Measurements from ENCODE around the gene SORCS2. TPM values are rescaled to one million over a fixed set of nuclear protein-coding genes. Genes with fewer than 3 reads are reported as not detected.
A peak's percentile ranks its signal among the peaks of the same experiment; 100 is the strongest.

The SORCS2 gene
- total and polyA plus RNA-seq, 4 donors, result 2.2 to 7.7 (median 2.5) TPM

DNA sequence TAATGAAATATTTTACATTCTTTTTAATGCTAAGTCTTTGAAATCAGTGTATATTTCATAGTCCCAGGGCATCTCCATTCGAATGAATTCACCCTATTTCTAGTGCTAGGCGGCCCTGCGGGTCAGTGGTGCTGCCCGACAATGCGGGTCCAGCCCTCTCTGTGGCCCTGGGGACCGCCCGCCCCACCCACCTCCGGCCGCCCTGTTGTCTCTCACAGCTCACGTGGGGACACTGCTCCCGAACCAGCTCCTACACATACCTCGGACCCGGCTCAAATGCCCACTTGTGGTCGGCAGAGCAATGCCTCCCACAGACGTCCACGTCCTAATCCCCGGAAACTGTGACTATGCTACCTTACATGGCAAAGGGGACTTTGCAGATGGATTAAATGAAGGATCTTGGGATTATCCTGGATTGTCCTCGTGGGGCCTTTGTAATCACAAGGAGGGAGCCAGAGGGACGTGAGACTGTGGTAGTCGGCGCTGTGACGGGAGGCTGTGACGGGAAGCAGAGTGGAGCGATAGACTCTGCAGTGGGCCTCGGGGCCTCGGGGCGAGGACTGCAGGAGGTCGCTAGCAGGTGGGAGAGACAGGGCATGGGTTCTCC is 334.7 kb downstream of the SORCS2 start:
- WGBS, 2 donors, result 87% methylated on average over 28 of the region's 28 CpGs
- no peak overlapping the region for H3K4me3 ChIP-seq
- H3K27me3 ChIP-seq (ENCODE audit: control insufficient read depth in 3 of 3, insufficient read depth in 3 of 3, low read length in 2 of 3), result peaks cover 0 to 23% (median 2%) of the 10 kb centered on the region in 3 donors
- no peaks in the 10 kb centered on the region for H3K9me3 ChIP-seq (ENCODE audit: control insufficient read depth in 4 of 4, insufficient read depth in 3 of 4, low read length in 3 of 4)
- H3K36me3 ChIP-seq (ENCODE audit: control insufficient read depth in 4 of 4, insufficient read depth in 4 of 4, low read length in 4 of 4), result no peaks in the 10 kb centered on the region
- no peak overlapping the region for H3K9ac ChIP-seq (ENCODE audit: insufficient read depth in 1 of 2, low read length in 2 of 2)
- no peak for DNase-seq
- H3K27ac ChIP-seq (ENCODE audit: low read depth in 1 of 2, low read length in 1 of 2), result no peak overlapping the region
- H3K4me1 ChIP-seq (ENCODE audit: control insufficient read depth in 5 of 5, insufficient read depth in 5 of 5, low read length in 5 of 5), result peaks cover 0 to 15% (median 0%) of the 10 kb centered on the region in 5 donors
- TF ChIP-seq, protein P1, sequence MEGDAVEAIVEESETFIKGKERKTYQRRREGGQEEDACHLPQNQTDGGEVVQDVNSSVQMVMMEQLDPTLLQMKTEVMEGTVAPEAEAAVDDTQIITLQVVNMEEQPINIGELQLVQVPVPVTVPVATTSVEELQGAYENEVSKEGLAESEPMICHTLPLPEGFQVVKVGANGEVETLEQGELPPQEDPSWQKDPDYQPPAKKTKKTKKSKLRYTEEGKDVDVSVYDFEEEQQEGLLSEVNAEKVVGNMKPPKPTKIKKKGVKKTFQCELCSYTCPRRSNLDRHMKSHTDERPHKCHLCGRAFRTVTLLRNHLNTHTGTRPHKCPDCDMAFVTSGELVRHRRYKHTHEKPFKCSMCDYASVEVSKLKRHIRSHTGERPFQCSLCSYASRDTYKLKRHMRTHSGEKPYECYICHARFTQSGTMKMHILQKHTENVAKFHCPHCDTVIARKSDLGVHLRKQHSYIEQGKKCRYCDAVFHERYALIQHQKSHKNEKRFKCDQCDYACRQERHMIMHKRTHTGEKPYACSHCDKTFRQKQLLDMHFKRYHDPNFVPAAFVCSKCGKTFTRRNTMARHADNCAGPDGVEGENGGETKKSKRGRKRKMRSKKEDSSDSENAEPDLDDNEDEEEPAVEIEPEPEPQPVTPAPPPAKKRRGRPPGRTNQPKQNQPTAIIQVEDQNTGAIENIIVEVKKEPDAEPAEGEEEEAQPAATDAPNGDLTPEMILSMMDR (IDR thresholded peaks at IDR 0.05; ENCODE audit: control extremely low read depth, extremely low read depth), result no peak
- ATAC-seq (ENCODE audit: insufficient read depth, low FRiP score), result no peak

DNA sequence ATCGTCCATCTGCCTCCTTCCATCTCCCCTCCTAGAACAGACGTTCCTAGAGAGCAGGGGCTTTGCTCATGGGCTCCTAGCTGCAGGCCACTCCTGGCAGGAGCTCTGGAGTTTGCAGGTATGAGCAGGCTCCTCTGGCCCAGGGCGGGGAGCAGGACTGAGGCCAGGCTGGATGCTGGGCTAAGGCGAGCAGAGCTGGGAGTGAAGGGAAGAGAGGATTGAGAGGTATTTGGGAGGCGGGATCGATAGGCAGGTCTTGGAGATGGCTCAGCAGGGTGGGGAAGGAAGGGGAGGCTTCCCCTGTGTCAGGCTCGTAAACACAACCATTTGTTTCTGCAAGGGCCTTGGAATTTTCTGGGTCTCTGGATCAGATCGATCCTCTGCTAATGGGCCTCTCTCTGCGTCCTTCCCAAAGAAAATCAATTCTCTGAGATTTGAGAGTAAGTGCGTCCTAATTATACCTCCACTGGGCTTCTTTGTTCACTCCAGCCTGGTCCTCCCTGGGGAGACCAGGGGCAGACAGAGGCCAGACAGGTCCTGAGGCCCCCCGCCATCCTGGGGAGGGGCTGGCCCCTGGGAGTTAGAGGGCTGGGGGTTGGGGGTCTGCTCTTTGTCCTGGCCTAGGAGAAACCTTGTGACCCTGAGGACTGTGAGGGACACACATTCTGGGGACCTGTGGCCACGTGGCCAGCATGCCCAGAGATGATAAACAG is 337.2 kb downstream of the SORCS2 start:
- no peak overlapping the region for H3K4me3 ChIP-seq
- no peaks in the 10 kb centered on the region for H3K36me3 ChIP-seq (ENCODE audit: control insufficient read depth in 4 of 4, insufficient read depth in 4 of 4, low read length in 4 of 4)
- ATAC-seq (ENCODE audit: insufficient read depth, low FRiP score) (no peak), DNase-seq (no peak)
- TF ChIP-seq, protein P1 (IDR thresholded peaks at IDR 0.05; ENCODE audit: control extremely low read depth, extremely low read depth), result no peak
- peaks cover 0 to 3% (median 0%) of the 10 kb centered on the region in 4 donors for H3K9me3 ChIP-seq (ENCODE audit: control insufficient read depth in 4 of 4, insufficient read depth in 3 of 4, low read length in 3 of 4)
- H3K27ac ChIP-seq (ENCODE audit: low read depth in 1 of 2, low read length in 1 of 2), result no peak overlapping the region
- WGBS, 2 donors, result 46 to 69% methylated on average over 12 of the region's 12 CpGs
- H3K9ac ChIP-seq (ENCODE audit: insufficient read depth in 1 of 2, low read length in 2 of 2), result no peak overlapping the region
- peaks cover 0 to 6% (median 0%) of the 10 kb centered on the region in 3 donors for H3K27me3 ChIP-seq (ENCODE audit: control insufficient read depth in 3 of 3, insufficient read depth in 3 of 3, low read length in 2 of 3)
- peaks cover 0 to 10% (median 0%) of the 10 kb centered on the region in 5 donors for H3K4me1 ChIP-seq (ENCODE audit: control insufficient read depth in 5 of 5, insufficient read depth in 5 of 5, low read length in 5 of 5)

DNA sequence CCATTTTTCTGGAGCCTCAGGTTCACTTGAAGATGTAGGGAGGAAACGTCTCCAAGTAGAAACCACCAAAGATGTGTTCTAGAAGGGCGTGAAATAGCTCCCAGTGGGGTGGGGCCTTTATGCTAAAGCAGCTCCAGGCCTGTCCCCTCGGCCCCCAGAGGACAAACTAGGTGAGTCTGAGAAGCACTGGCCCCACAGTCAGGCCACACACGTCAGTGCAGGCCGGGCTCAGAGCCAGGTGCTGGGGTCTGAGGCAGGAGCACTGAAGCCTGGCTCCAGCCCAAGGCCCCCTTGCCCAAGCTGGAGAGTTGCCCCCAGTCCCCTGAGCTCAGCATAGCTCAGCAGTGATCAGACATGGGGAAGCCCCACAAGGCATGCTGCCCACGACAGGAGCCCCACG is 337.7 kb downstream of the SORCS2 start:
- Histone ChIP-seq H3K27ac (ENCODE audit: low read depth in 1 of 2, low read length in 1 of 2) (no peak overlapping the region), H3K9me3 (ENCODE audit: control insufficient read depth in 4 of 4, insufficient read depth in 3 of 4, low read length in 3 of 4) (peaks cover 0 to 7% (median 0%) of the 10 kb centered on the region in 4 donors), H3K9ac (ENCODE audit: insufficient read depth in 1 of 2, low read length in 2 of 2) (no peak overlapping the region), H3K36me3 (ENCODE audit: control insufficient read depth in 4 of 4, insufficient read depth in 4 of 4, low read length in 4 of 4) (no peaks in the 10 kb centered on the region), H3K4me3 (no peak overlapping the region), H3K4me1 (ENCODE audit: control insufficient read depth in 5 of 5, insufficient read depth in 5 of 5, low read length in 5 of 5) (peaks cover 0 to 7% (median 0%) of the 10 kb centered on the region in 5 donors), H3K27me3 (ENCODE audit: control insufficient read depth in 3 of 3, insufficient read depth in 3 of 3, low read length in 2 of 3) (peaks cover 0 to 6% (median 0%) of the 10 kb centered on the region in 3 donors)
- TF ChIP-seq, protein P1 (IDR thresholded peaks at IDR 0.05; ENCODE audit: control extremely low read depth, extremely low read depth), result no peak
- WGBS, 2 donors, result 53 to 63% methylated on average over 7 of the region's 7 CpGs
- ATAC-seq (ENCODE audit: insufficient read depth, low FRiP score) (no peak), DNase-seq (peak in 1 of 3 donors; percentile 21)
